PC-3 (cell line): ENCODE measurements around the gene HOXB13.

Source experiments
- EZH2phosphoT487 ChIP-seq: fragments of 300-600 bp; sonication (generic); IDR thresholded peaks from 2 replicates; pipeline ENCODE4 v1.6.1; 2018; ENCODE audit warnings: mild to moderate bottlenecking, antibody characterized with exemption, low read length, borderline replicate concordance
- TF ChIP-seq, protein P1 (sequence below): fragments of 300-600 bp; sonication (generic); conservative IDR thresholded peaks from 2 replicates; pipeline ENCODE4 v1.5.1; 2017; ENCODE audit warnings: antibody characterized with exemption, low read depth, mild to moderate bottlenecking, low read length

DNA sequence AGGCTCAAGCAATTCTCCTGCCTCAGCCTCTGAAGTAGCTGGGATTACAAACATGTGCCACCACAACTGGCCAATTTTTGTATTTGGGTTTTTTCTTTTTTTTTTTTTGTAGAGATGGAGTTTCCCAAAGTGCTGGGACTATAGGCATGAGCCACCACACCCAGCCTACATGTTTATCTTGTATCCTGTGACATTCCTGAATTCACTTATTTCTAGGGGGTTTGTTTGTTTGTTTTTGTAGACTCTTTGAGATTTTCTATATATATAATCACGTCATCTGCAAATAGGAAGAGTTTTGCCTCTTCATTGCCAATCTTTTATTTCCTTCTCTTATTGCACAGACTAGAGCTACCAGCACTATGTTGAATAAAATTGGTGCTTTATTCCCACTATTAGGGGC lies 35.4 kb downstream of the HOXB13 start:
- TF ChIP-seq, protein P1, sequence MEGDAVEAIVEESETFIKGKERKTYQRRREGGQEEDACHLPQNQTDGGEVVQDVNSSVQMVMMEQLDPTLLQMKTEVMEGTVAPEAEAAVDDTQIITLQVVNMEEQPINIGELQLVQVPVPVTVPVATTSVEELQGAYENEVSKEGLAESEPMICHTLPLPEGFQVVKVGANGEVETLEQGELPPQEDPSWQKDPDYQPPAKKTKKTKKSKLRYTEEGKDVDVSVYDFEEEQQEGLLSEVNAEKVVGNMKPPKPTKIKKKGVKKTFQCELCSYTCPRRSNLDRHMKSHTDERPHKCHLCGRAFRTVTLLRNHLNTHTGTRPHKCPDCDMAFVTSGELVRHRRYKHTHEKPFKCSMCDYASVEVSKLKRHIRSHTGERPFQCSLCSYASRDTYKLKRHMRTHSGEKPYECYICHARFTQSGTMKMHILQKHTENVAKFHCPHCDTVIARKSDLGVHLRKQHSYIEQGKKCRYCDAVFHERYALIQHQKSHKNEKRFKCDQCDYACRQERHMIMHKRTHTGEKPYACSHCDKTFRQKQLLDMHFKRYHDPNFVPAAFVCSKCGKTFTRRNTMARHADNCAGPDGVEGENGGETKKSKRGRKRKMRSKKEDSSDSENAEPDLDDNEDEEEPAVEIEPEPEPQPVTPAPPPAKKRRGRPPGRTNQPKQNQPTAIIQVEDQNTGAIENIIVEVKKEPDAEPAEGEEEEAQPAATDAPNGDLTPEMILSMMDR: no peak
- TF ChIP-seq EZH2phosphoT487: no peak
